Esophagus muscularis mucosa (tissue), 3 donors: ENCODE results near the gene CTDP1.

ENCODE experiments used
- CTCF ChIP-seq, 3 experiments: fragments of 200-600 bp in 2 of 3; fragments of 450-650 bp in 1 of 3; sonication (generic) in 2 of 3; IDR thresholded peaks; one replicate each; pipeline ENCODE4 v1.5.1; 2017 to 2019; ENCODE audit warnings: antibody characterized with exemption in 3 of 3, mild to moderate bottlenecking in 2 of 3, moderate library complexity in 1 of 3
- POLR2A ChIP-seq: fragments of 450-650 bp; IDR thresholded peaks from one replicate; pipeline ENCODE4 v1.6.1; 2017; ENCODE audit warnings: antibody characterized with exemption, moderate library complexity, mild to moderate bottlenecking, low read depth
- POLR2AphosphoS5 ChIP-seq, 2 donors: sonication (generic); formaldehyde crosslinking; IDR thresholded peaks; one replicate each; pipeline ENCODE4 v1.6.1; 2017; ENCODE audit warnings: antibody characterized with exemption in 2 of 2

DNA sequence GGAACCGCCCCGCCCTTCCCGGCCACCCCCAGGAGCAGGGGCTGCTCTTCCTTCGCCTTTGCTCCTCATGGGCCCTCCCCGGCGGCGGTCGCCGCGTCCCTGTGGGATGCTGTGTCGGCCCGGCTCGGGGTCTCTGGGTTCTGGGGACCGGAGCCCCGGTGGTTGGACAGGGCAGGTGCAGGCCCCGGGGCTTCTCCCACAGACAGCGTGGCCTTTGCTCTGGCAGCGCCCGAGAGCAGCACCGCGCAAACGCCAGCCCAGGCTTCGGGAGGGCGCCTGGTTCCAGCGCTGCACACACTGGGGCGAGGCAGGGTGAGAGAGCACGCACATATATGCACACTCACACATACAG, 109.1 kb downstream of the CTDP1 start:
- TF ChIP-seq POLR2A (no peak), CTCF (IDR thresholded peaks at IDR 0.05) (no peak), POLR2AphosphoS5 (IDR thresholded peaks at IDR 0.05) (no peak)
